Gastroesophageal sphincter (tissue), 3 donors: ENCODE measurements around the gene LARGE1.

Source experiments
- EP300 ChIP-seq: sonication (generic); formaldehyde crosslinking; IDR thresholded peaks from one replicate; pipeline ENCODE4 v1.6.1; 2017; ENCODE audit warnings: antibody characterized with exemption, mild to moderate bottlenecking
- TF ChIP-seq, protein P1 (sequence below), 4 experiments: fragments of 200-600 bp in 2 of 4; fragments of 450-650 bp in 2 of 4; sonication (generic) in 1 of 4; IDR thresholded peaks; one replicate each; pipeline ENCODE4 v1.5.1; 2017 to 2019; ENCODE audit warnings: antibody characterized with exemption in 4 of 4, mild to moderate bottlenecking in 2 of 4, moderate library complexity in 2 of 4

DNA sequence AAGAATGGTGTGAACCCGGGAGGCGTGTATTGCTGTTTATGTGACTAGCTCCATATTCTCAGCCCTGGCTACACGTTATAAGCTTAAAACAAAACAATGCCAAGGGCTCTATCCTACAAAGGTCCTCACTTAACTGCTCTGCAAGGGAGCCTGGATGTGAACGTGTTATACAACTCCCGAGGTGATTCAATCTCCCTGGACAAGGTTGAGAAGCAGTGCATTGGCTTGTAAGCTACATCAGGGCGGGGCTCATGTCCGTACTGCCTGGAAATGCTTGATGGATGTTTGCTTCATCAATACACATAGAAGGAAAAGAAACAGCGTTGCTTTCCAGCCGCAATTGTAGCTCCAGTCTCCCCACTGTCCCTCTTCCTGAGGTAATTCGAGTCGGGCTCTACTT is 605.2 kb downstream of the LARGE1 start:
- TF ChIP-seq, protein P1, sequence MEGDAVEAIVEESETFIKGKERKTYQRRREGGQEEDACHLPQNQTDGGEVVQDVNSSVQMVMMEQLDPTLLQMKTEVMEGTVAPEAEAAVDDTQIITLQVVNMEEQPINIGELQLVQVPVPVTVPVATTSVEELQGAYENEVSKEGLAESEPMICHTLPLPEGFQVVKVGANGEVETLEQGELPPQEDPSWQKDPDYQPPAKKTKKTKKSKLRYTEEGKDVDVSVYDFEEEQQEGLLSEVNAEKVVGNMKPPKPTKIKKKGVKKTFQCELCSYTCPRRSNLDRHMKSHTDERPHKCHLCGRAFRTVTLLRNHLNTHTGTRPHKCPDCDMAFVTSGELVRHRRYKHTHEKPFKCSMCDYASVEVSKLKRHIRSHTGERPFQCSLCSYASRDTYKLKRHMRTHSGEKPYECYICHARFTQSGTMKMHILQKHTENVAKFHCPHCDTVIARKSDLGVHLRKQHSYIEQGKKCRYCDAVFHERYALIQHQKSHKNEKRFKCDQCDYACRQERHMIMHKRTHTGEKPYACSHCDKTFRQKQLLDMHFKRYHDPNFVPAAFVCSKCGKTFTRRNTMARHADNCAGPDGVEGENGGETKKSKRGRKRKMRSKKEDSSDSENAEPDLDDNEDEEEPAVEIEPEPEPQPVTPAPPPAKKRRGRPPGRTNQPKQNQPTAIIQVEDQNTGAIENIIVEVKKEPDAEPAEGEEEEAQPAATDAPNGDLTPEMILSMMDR (IDR thresholded peaks at IDR 0.05): no peak
- TF ChIP-seq EP300: no peak
